Thyroid gland (tissue), 4 donors: Measurements from ENCODE around the gene UGT1A5.

Experiments used
- POLR2A ChIP-seq, 2 donors: fragments of 450-650 bp; IDR thresholded peaks; one replicate each; pipeline ENCODE4 v1.6.1; 2017; ENCODE audit warnings: antibody characterized with exemption in 2 of 2, mild to moderate bottlenecking in 2 of 2, moderate library complexity in 1 of 2
- TF ChIP-seq, protein P1 (sequence below), 6 experiments: fragments of 200-600 bp in 3 of 6; fragments of 450-650 bp in 3 of 6; sonication (generic) in 3 of 6; IDR thresholded peaks; one replicate each; pipeline ENCODE4 v1.5.1; 2016 to 2019; ENCODE audit warnings: antibody characterized with exemption in 6 of 6, mild to moderate bottlenecking in 2 of 6, inconsistent platforms in 1 of 6, moderate library complexity in 1 of 6

DNA sequence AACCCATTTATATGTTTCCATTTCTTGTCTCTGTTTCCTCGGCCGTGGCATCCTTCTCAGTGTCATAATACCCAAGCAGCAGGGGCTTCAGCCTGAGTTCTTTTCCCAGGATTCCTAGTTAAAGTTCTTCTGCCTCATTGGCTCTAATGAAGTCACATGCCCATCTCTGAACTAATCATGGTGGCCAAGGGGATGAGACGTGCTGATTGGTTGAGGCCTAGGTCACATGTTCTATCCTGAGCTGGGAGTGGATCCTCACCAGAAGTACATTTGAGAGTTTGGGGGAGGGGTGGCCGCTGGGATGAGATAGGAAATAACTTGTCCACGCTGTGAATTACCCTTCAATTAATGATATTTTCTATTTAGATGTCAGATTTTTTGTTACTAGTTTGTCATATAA, 3.8 kb upstream of the UGT1A5 start:
- TF ChIP-seq, protein P1, sequence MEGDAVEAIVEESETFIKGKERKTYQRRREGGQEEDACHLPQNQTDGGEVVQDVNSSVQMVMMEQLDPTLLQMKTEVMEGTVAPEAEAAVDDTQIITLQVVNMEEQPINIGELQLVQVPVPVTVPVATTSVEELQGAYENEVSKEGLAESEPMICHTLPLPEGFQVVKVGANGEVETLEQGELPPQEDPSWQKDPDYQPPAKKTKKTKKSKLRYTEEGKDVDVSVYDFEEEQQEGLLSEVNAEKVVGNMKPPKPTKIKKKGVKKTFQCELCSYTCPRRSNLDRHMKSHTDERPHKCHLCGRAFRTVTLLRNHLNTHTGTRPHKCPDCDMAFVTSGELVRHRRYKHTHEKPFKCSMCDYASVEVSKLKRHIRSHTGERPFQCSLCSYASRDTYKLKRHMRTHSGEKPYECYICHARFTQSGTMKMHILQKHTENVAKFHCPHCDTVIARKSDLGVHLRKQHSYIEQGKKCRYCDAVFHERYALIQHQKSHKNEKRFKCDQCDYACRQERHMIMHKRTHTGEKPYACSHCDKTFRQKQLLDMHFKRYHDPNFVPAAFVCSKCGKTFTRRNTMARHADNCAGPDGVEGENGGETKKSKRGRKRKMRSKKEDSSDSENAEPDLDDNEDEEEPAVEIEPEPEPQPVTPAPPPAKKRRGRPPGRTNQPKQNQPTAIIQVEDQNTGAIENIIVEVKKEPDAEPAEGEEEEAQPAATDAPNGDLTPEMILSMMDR (IDR thresholded peaks at IDR 0.05): no peak
- no peak for TF ChIP-seq POLR2A (IDR thresholded peaks at IDR 0.05)
